Heart left ventricle (tissue), 16 donors: Measurements from ENCODE around the gene ETNK2. TPM values are rescaled to one million over a fixed set of nuclear protein-coding genes. Genes with fewer than 3 reads are reported as not detected.

Experiments
- ATAC-seq, 4 donors: fragments of 200-7000 bp; cut with Tn5 transposase; one replicate each; pipeline ENCODE4 v1.9.1; 2020 to 2022; ENCODE audit warnings: moderate library complexity in 4 of 4, mild to moderate bottlenecking in 3 of 4, moderate number of reproducible peaks in 1 of 4
- DNase-seq, 5 donors: peaks; one replicate each; pipeline ENCODE4 v3.0.0-alpha.2; 2020
- H3K27ac ChIP-seq, 12 donors: fragments of 200-600 bp; sonication (generic) in 4 of 12; one replicate each; pipeline versions ENCODE4 v1.5.0 to v1.8.0; 2016 to 2022; ENCODE audit warnings: mild to moderate bottlenecking in 2 of 12
- H3K27me3 ChIP-seq, 9 donors: fragments of 200-600 bp; sonication (generic) in 2 of 9; one replicate each; pipeline versions ENCODE4 v1.5.1 to v1.8.0; 2016 to 2022; ENCODE audit warnings: mild to moderate bottlenecking in 3 of 9
- H3K36me3 ChIP-seq, 9 donors: fragments of 200-600 bp; sonication (generic) in 2 of 9; one replicate each; pipeline versions ENCODE4 v1.5.0 to v1.8.0; 2018 to 2022; ENCODE audit warnings: mild to moderate bottlenecking in 2 of 9
- H3K4me1 ChIP-seq, 12 donors: fragments of 200-600 bp; sonication (generic) in 4 of 12; one replicate each; pipeline versions ENCODE4 v1.5.0 to v1.8.0; 2016 to 2022; ENCODE audit warnings: mild to moderate bottlenecking in 3 of 12
- H3K4me3 ChIP-seq, 12 donors: fragments of 200-600 bp; sonication (generic) in 4 of 12; one replicate each; pipeline versions ENCODE4 v1.5.0 to v1.8.0; 2017 to 2022; ENCODE audit warnings: mild to moderate bottlenecking in 9 of 12, moderate library complexity in 4 of 12
- H3K9me3 ChIP-seq, 12 donors: fragments of 200-600 bp; sonication (generic) in 4 of 12; one replicate each; pipeline versions ENCODE4 v1.5.0 to v1.8.0; 2016 to 2022; ENCODE audit warnings: mild to moderate bottlenecking in 1 of 12
- CTCF ChIP-seq, 12 donors: fragments of 200-600 bp; sonication (generic) in 4 of 12; IDR thresholded peaks; one replicate each; pipeline versions ENCODE4 v1.5.0 to v1.8.0; 2018 to 2022; ENCODE audit warnings: antibody characterized with exemption in 12 of 12, mild to moderate bottlenecking in 5 of 12
- POLR2A ChIP-seq, 2 donors: fragments of 450-650 bp; IDR thresholded peaks; one replicate each; pipeline ENCODE4 v1.6.1; 2017; ENCODE audit warnings: antibody characterized with exemption in 2 of 2, mild to moderate bottlenecking in 2 of 2, moderate library complexity in 2 of 2
- WGBS, 4 donors: extraction: QIAGEN DNeasy Blood & Tissue Kit in 2 of 4; methylation state at CpG; one replicate each; pipeline versions ENCODE4 v1.1.5 to v1.1.7; 2013 to 2018; 5-methylcytosine and 5-hydroxymethylcytosine counted together
- intact Hi-C, 10 donors: fragments of 100-400 bp; cut with DNase I; formaldehyde crosslinking; loops; one replicate each; pipeline versions ENCODE4 v1.11.1 to v1.14.2; 2022
- polyA plus RNA-seq, 2 donors: library from polyadenylated mRNA; stranded (reverse); fragments of 200-250 nt; gene quantifications; one replicate each; pipeline ENCODE4 v1.2.3, GENCODE V29; 2013
- total RNA-seq, 9 donors: library from RNA; depleted of rRNA in 2 of 9; stranded (reverse); fragments of >200 nt in 2 of 9; fragmentation: NEBNext Ultra II Directional in 3 of 9; extraction: Animal tissue kit (Norgen Biotek cat#: 25700) in 3 of 9; gene quantifications; one replicate each; pipeline versions ENCODE4 v1.1.0 to v1.2.4, GENCODE V29; 2016 to 2023
- donor health status: ischemic (EF 13 %, LVEDD 7.1; RV severe dilation, severe dysfunction).
- donor health status: healthy with polysubstance abuse.
- donor health status: DM: no; HTN: yes; CAD: no.
- donor health status: DM: no; HTN: no; CAD: no.
- donor health status: ischemic (EF 25% LVEDD 6.9; RV normal size, moderate dysfunction).
- donor health status: ischemic (EF 25% LVEDD 5.7; RV mildly dilated, moderate dysfunction).
- donor health status: healthy.
- donor health status: DM: yes; HTN: yes; CAD: no.
- donor health status: ischemic (EF 35%, LVEDD 5.7; RV mildly dilated, moderate dysfunction).
- donor health status: nonischemic (EF 11% LVEDD 7.7; RV severe dilation, severe dysfunction).
- donor health status: DM: yes; HTN: yes; CAD: no.
- donor health status: PGD.
- donor health status: ischemic (EF 29% LVEDD 5.4; RV normal size, mild dysfunction).
- donor health status: nonischemic (EF 23%, LVEDD 6.1; RV moderate dilation, normal function).

ETNK2 gene
- total and polyA plus RNA-seq, 11 donors = 1.1 to 16.3 (median 3.0) TPM

- TF ChIP-seq POLR2A (IDR thresholded peaks at IDR 0.05) (no peak), CTCF (IDR thresholded peaks at IDR 0.05) (no peak)
- Histone ChIP-seq H3K4me3 (no peak overlapping the region), H3K36me3 (no peaks in the 10 kb centered on the region), H3K9me3 (no peaks in the 10 kb centered on the region), H3K4me1 (peaks cover 4 to 88% (median 41%) of the 10 kb centered on the region in 12 donors), H3K27me3 (no peaks in the 10 kb centered on the region), H3K27ac (peak overlapping the region in 10 of 12 donors; percentile 26 to 92 (median 50))
- intact Hi-C loops = loop anchor here in 1 of 10 donors (5.0 kb wide), 1 partner anchor 40 kb away; no protein-coding TSS in a partner anchor
- ATAC-seq (no peak), DNase-seq (peak in 1 of 5 donors; percentile 28)
- 79 to 82% (median 80%) methylated on average over 7 to 8 of the region's 8 CpGs for WGBS, 4 donors
Observed at GRCh38 chr1:204087181-204087892, 64.5 kb downstream of the ETNK2 start.

- TF ChIP-seq POLR2A (IDR thresholded peaks at IDR 0.05) = no peak
- no peak for TF ChIP-seq CTCF (IDR thresholded peaks at IDR 0.05)
- Histone ChIP-seq H3K36me3 (no peaks in the 10 kb centered on the region), H3K27me3 (no peaks in the 10 kb centered on the region), H3K4me1 (peaks cover 4 to 92% (median 44%) of the 10 kb centered on the region in 12 donors), H3K4me3 (no peak overlapping the region), H3K9me3 (no peaks in the 10 kb centered on the region), H3K27ac (peak overlapping the region in 1 of 12 donors; percentile 92)
- peak in 1 of 5 donors; percentile 14 for DNase-seq
- intact Hi-C loops = loop anchor here in 1 of 10 donors (5.0 kb wide), 1 partner anchor 41 kb away; no protein-coding TSS in a partner anchor
- 71 to 93% (median 87%) methylated on average over 7 of the region's 7 CpGs for WGBS, 4 donors
- no peak for ATAC-seq
Observed at GRCh38 chr1:204085876-204086275, 66.0 kb downstream of the ETNK2 start.

GRCh38 chr1:204084247-204084772 lies 67.5 kb downstream of the ETNK2 start:
- no peak for DNase-seq
- H3K27ac ChIP-seq = peak overlapping the region in 10 of 12 donors; percentile 9 to 92 (median 54)
- no peaks in the 10 kb centered on the region for H3K27me3 ChIP-seq
- H3K36me3 ChIP-seq = no peaks in the 10 kb centered on the region
- TF ChIP-seq POLR2A (IDR thresholded peaks at IDR 0.05) (no peak), CTCF (IDR thresholded peaks at IDR 0.05) (no peak)
- 32 to 60% (median 48%) methylated on average over 3 to 4 of the region's 4 CpGs for WGBS, 4 donors
- peak in 3 of 4 donors; percentile 35 to 48 (median 46) for ATAC-seq
- peaks cover 4 to 94% (median 50%) of the 10 kb centered on the region in 12 donors for H3K4me1 ChIP-seq
- no peak overlapping the region for H3K4me3 ChIP-seq
- intact Hi-C loops = loop anchor here in 1 of 10 donors (5.0 kb wide), 1 partner anchor 43 kb away; no protein-coding TSS in a partner anchor
- no peaks in the 10 kb centered on the region for H3K9me3 ChIP-seq

GRCh38 chr1:204083491-204083890 lies 68.4 kb downstream of the ETNK2 start:
- H3K4me3 ChIP-seq = no peak overlapping the region
- intact Hi-C loops = loop anchor here in 1 of 10 donors (5.0 kb wide), 1 partner anchor 44 kb away; no protein-coding TSS in a partner anchor
- H3K36me3 ChIP-seq = no peaks in the 10 kb centered on the region
- H3K27me3 ChIP-seq = no peaks in the 10 kb centered on the region
- H3K4me1 ChIP-seq = peaks cover 4 to 94% (median 48%) of the 10 kb centered on the region in 12 donors
- WGBS, 4 donors = 93 to 96% (median 95%) methylated on average over 7 of the region's 7 CpGs
- no peak for ATAC-seq
- H3K27ac ChIP-seq = peak overlapping the region in 5 of 12 donors; percentile 9 to 92 (median 64)
- no peaks in the 10 kb centered on the region for H3K9me3 ChIP-seq
- DNase-seq = no peak
- TF ChIP-seq CTCF (IDR thresholded peaks at IDR 0.05) = no peak
- no peak for TF ChIP-seq POLR2A (IDR thresholded peaks at IDR 0.05)
